NCI-H1436 treated with DMSO at 0.1 percent for 48 hours (cell line): ENCODE results near the gene OR10K2.

ENCODE experiments used
- DNase-seq: peaks from one replicate; lab custom pipeline; 2025; lab: John Stamatoyannopoulos, UW

OR10K2 gene

DNA sequence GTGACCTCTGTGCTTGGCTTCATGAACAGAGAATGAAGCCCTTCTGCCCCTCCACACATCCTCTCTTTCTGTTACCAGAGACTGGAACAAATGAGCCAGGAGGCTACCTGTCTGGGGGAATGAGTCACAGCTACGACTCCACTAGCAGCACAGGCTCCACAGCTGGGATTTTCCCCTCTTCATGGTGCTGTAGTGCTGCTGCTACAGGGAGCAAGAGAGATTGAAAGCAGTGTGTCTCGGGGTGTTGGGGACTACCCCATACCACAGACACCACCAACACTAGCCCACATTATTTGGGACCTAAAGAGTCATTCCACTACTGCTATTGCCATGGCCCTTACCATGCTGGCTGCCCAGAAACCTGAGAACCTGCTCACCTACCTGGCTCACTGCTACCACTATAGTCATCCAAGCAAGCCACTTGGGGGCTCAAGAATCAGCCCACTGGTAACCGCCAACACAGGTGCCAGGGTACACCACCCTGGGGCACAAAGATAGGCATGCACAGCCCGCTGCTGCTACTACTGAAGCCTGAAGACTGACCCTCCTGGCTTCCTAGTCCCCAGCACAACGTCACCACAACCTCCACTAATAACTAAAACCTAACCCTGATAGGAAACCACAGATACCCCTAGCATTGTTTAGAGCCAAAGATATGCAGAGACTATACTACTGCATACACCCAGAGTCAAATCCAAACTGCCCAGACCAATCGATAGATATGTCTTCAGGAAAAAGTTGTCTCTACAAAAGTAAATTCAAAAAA lies 54.7 kb downstream of the OR10K2 start:
- no peak for DNase-seq
